Ectodermal cell (in vitro differentiated cells): ENCODE measurements around the gene CIB1.

Experiments used
- H3K27ac ChIP-seq: 2 replicates; pipeline ENCODE4 v1.7.0; 2013; ENCODE audit warnings: mild to moderate bottlenecking, low read depth, low read length; ENCODE audit not compliant: insufficient read depth, poor library complexity, severe bottlenecking
- H3K27me3 ChIP-seq: 2 replicates; pipeline ENCODE4 v1.7.0; 2013; ENCODE audit warnings: mild to moderate bottlenecking, low read length; ENCODE audit not compliant: insufficient read depth, control insufficient read depth, poor library complexity, severe bottlenecking
- H3K36me3 ChIP-seq: one replicate; pipeline ENCODE4 v1.7.0; 2013; ENCODE audit warnings: low read length; ENCODE audit not compliant: control insufficient read depth, insufficient read depth
- H3K4me1 ChIP-seq: one replicate; pipeline ENCODE4 v1.7.0; 2013; ENCODE audit warnings: low read length; ENCODE audit not compliant: control insufficient read depth, insufficient read depth
- H3K4me3 ChIP-seq: 2 replicates; pipeline ENCODE4 v1.7.0; 2013; ENCODE audit warnings: low read depth, low read length, control low read depth; ENCODE audit not compliant: insufficient read depth
- H3K9me3 ChIP-seq: 2 replicates; pipeline ENCODE4 v1.7.0; 2013; ENCODE audit warnings: mild to moderate bottlenecking, low read length, moderate library complexity; ENCODE audit not compliant: control insufficient read depth
- WGBS, 2 experiments: methylation state at CpG; one replicate each; pipeline ENCODE4 v1.1.7; 2013; ENCODE audit warnings: missing lambda C conversion rate in 2 of 2; 5-methylcytosine and 5-hydroxymethylcytosine counted together

CIB1 gene

GRCh38 chr15:90208356-90208755 is 25.4 kb downstream of the CIB1 start:
- no peak overlapping the region for H3K27ac ChIP-seq
- 92 to 96% methylated on average over 6 of the region's 6 CpGs for WGBS, 2 experiments
- no peaks in the 10 kb centered on the region for H3K36me3 ChIP-seq
- H3K4me3 ChIP-seq: no peak overlapping the region
- no peaks in the 10 kb centered on the region for H3K9me3 ChIP-seq
- H3K4me1 ChIP-seq: no peaks in the 10 kb centered on the region
- H3K27me3 ChIP-seq: no peaks in the 10 kb centered on the region

DNA sequence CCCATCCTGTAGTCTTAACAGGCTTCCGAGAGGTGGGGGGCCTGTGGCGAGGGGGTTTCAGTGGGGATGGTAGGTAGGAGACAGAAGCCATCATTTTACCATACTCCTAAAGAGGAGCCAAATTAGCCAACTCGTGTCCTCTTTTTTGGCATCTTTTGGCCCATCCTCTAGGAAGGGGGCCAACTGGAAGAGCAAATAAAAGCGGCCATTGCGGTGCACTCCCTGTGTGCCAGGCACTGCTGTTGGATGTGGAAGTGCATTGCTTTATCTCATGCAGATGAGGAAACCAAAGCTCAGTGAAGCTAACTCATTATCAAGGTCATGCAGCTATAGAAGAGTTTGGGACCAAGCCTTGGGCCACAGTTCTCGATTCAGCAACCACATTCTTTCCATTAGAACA is 26.5 kb downstream of the CIB1 start:
- WGBS, 2 experiments: 94 to 96% methylated on average over 4 to 6 of the region's 6 CpGs
- no peaks in the 10 kb centered on the region for H3K36me3 ChIP-seq
- H3K4me1 ChIP-seq: peaks cover 4% of the 10 kb centered on the region
- H3K27me3 ChIP-seq: peaks cover 6% of the 10 kb centered on the region
- no peaks in the 10 kb centered on the region for H3K9me3 ChIP-seq
- H3K27ac ChIP-seq: no peak overlapping the region
- H3K4me3 ChIP-seq: no peak overlapping the region

GRCh38 chr15:90205886-90206285 is 27.9 kb downstream of the CIB1 start:
- Histone ChIP-seq H3K27ac (no peak overlapping the region), H3K4me3 (no peak overlapping the region), H3K36me3 (no peaks in the 10 kb centered on the region), H3K27me3 (peaks cover 6% of the 10 kb centered on the region), H3K9me3 (no peaks in the 10 kb centered on the region), H3K4me1 (peaks cover 4% of the 10 kb centered on the region)
- 93 to 94% methylated on average over 5 of the region's 5 CpGs for WGBS, 2 experiments

- peaks cover 4% of the 10 kb centered on the region for H3K4me1 ChIP-seq
- no peaks in the 10 kb centered on the region for H3K9me3 ChIP-seq
- H3K27me3 ChIP-seq: peaks cover 6% of the 10 kb centered on the region
- no peak overlapping the region for H3K27ac ChIP-seq
- H3K4me3 ChIP-seq: no peak overlapping the region
- H3K36me3 ChIP-seq: no peaks in the 10 kb centered on the region
- 92 to 94% methylated on average over 10 of the region's 10 CpGs for WGBS, 2 experiments
Observed at GRCh38 chr15:90205050-90205848, 28.5 kb downstream of the CIB1 start.

DNA sequence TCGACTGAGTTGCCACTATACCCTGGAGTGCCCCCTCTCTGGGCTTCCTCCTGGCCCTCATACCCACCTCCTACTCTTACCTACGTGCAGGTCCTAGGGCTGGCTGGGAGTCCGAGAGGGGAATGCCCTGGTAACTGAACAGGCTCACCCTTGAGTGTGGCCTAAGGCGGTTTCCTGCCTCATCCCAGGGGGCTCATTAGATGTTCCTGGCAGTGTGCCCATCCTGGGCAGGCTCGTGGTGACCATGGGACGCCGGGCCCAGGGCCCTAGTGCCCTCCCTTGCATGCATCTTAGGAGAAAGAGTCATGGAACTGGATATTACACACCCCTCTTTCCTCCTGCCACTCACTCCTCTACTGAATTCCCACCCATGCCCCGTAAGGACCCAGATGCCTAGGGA is 29.8 kb downstream of the CIB1 start:
- Histone ChIP-seq H3K27ac (no peak overlapping the region), H3K4me3 (no peak overlapping the region), H3K27me3 (peaks cover 6% of the 10 kb centered on the region), H3K9me3 (no peaks in the 10 kb centered on the region), H3K36me3 (no peaks in the 10 kb centered on the region), H3K4me1 (peaks cover 4% of the 10 kb centered on the region)
- 92% methylated on average over 8 of the region's 8 CpGs for WGBS, 2 experiments

GRCh38 chr15:90203473-90203872 is 30.3 kb downstream of the CIB1 start:
- H3K9me3 ChIP-seq: no peaks in the 10 kb centered on the region
- H3K27ac ChIP-seq: no peak overlapping the region
- 95% methylated on average over 7 of the region's 7 CpGs for WGBS, 2 experiments
- no peaks in the 10 kb centered on the region for H3K36me3 ChIP-seq
- peaks cover 6% of the 10 kb centered on the region for H3K27me3 ChIP-seq
- peaks cover 4% of the 10 kb centered on the region for H3K4me1 ChIP-seq
- no peak overlapping the region for H3K4me3 ChIP-seq

DNA sequence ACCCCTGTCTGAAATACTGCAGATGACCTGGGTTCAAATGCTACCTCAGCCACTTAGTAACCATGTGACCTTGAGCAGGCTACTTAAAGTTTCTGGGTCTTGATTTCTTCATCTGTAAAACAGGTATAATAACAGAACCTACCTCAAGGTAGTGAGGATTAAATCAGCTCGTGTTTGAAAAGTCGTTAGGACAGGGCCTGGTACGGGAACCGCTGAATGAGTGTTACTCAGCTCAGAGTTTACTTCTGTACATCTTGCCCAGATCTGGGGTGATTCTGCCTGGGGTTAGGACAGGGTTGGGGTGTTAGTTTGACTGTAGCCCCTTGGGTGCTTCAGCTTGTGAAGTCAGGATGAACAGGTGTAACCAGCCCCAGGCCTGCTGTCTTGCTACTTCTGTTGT is 30.8 kb downstream of the CIB1 start:
- Histone ChIP-seq H3K36me3 (no peaks in the 10 kb centered on the region), H3K27ac (no peak overlapping the region), H3K4me3 (no peak overlapping the region), H3K4me1 (peaks cover 4% of the 10 kb centered on the region), H3K27me3 (peaks cover 6% of the 10 kb centered on the region), H3K9me3 (no peaks in the 10 kb centered on the region)
- 92 to 96% methylated on average over 4 of the region's 4 CpGs for WGBS, 2 experiments

GRCh38 chr15:90201944-90202375 is 31.8 kb downstream of the CIB1 start:
- Histone ChIP-seq H3K36me3 (no peaks in the 10 kb centered on the region), H3K27me3 (peaks cover 6% of the 10 kb centered on the region), H3K9me3 (no peaks in the 10 kb centered on the region), H3K4me3 (peak overlapping the region; percentile 63), H3K27ac (no peak overlapping the region), H3K4me1 (peaks cover 4% of the 10 kb centered on the region)
- WGBS, 2 experiments: 1% methylated on average over 25 of the region's 25 CpGs

DNA sequence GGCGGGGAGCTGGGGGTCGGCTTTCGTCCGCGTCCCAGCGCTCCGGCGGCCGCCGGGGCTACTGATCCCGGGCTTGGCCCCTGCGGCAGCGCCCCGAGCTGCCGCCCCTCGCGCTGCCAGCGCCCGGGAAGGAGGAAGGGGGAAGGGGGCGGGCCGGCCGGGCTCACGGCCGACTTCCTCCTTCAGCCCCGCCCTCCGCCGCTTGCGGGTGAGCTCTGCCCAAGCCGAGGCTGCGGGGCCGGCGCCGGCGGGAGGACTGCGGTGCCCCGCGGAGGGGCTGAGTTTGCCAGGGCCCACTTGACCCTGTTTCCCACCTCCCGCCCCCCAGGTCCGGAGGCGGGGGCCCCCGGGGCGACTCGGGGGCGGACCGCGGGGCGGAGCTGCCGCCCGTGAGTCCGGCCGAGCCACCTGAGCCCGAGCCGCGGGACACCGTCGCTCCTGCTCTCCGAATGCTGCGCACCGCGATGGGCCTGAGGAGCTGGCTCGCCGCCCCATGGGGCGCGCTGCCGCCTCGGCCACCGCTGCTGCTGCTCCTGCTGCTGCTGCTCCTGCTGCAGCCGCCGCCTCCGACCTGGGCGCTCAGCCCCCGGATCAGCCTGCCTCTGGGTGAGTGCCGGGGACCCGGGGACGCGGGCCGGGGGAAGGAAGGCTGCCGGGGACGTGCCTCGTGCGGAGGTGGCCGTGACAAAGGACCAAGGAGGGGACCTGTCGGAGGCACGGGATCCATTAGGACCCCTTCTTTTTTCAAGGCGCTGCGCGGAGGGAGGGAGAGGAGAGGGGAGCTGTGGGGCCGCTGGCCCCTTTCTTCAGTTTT is 32.4 kb downstream of the CIB1 start, which contains the start of gene SEMA4B:
SEMA4B (plus strand) TSS at position 201 of the 814 bp plus-strand sequence; CDS start at position 450, 249 bp downstream.
- Histone ChIP-seq H3K27ac (no peak within 1 kb of the TSS), H3K27me3 (peaks cover 6% of the 10 kb centered on the region), H3K9me3 (no peaks in the 10 kb centered on the region), H3K4me1 (peaks cover 4% of the 10 kb centered on the region), H3K4me3 (peak within 1 kb of the TSS; percentile 63), H3K36me3 (no peaks in the 10 kb centered on the region)
- WGBS, 2 experiments: 0% methylated on average over 88 of the region's 88 CpGs

GRCh38 chr15:90200534-90201129 is 33.1 kb downstream of the CIB1 start:
- WGBS, 2 experiments: 14 to 15% methylated on average over 24 of the region's 24 CpGs
- Histone ChIP-seq H3K4me3 (peak overlapping the region; percentile 63), H3K36me3 (no peaks in the 10 kb centered on the region), H3K27me3 (peaks cover 6% of the 10 kb centered on the region), H3K27ac (no peak overlapping the region), H3K9me3 (no peaks in the 10 kb centered on the region), H3K4me1 (peaks cover 4% of the 10 kb centered on the region)
